ENCODE results near the gene RIOK1.

RIOK1 gene

DNA sequence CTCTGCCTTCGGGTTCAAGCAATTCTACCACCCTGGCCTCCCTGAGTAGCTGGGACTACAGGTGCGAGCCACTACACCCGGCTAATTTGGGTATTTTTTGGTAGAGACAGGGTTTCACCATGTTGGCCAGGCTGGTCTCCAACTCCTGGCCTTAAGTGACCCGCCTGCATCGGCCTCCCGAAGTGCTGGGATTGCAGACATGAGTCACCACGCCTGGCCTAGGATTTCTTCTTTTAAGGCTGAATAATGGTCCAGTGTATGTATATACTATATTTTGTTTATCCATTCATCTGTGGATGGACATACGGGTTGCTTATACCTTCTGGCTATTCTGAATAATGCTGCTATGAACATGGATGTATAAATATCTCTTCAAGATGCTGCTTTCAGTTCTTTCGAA, 17.1 kb downstream of the RIOK1 start:
- DNase-seq (ENCODE audit: low spot score): no peak

DNA sequence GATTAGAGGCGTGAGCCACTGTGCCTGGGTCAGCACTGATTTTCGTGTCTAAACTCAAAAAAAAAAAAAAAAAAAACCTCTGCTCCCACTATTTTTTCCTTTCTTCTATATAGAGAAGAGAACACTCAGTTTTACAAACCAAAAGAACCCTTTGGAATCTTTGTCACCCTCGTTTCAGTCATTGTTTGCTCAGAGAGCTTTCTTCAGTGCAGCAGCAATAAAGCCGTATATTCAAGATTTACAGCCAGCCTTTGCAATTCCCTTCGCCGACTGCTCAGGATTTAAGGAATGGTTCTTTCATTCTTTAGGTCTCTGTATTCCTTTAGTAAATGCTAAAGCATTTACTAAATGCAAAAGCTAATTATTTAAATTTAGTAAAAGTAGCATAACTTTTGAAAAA, 20.1 kb downstream of the RIOK1 start:
- DNase-seq (ENCODE audit: low spot score): no peak

DNA sequence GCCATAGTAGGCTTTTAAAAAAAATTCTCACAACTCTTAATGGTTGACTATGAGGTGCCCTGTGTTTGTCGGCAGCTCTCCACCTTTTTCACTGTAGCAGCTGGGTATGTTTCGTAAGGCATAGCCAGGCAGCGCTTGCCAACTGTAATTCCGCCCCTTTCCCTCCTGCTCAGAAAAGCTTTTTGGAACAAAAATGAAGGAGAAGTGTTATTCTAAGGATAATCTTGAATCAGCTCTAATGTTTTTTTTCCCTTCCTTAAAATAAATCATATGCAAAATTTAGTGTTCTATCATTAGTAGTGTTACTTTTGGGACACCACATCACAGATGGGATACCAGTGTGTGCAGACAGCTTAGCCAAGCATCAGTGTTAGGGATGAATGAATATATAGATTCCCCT, 21.2 kb downstream of the RIOK1 start:
- DNase-seq (ENCODE audit: low spot score): no peak

DNA sequence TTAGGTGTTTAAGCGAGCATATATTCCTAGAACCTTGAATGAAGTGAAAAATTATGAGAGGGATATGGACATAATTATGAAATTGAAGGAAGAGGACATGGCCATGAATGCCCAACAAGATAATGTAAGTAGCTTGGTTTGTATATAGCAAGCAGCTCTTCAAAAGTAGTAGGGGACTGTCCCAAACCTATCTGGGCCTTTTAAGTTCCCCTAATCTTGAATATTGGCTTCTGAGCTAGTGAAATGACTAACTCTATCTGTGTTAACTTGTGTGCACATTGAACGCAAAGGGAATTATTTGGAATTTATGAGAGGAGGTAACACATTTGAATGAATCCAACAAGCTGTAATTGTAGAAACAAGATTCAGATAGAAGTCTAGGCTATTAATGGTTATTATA, 21.7 kb downstream of the RIOK1 start:
- DNase-seq (ENCODE audit: low spot score): no peak

DNA sequence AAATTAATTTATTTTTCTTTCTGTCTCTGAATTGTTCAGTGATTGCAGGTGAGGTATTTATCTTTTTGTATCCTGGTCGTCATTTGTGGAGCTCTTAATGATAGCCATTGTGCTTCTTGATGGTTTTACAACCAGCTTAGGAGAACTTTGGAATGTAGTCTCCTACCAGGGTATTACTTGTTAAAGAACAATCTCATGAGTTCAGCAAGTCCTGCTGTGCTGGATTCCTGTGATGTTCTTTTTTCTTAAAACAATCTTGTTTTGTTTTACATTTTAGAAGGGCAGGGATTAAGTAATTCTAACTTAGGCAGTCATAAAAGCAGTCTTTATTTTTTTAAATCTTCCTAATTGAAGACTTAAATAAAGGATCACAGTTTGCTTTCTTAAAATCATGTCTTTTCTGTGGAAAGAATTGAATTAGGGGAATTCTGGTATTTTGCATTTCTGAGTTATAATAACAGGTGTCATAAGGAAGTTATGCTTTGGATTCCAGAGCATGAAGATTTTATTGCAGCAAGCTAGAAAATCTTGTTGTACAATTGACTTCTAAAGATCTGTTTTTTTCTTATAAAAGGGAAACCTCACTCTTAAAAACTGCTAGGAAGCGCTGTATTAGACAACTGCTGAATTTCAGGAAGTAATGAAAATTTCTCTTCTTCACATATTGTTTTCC, 23.7 kb downstream of the RIOK1 start:
- no peak for DNase-seq (ENCODE audit: low spot score)

DNA sequence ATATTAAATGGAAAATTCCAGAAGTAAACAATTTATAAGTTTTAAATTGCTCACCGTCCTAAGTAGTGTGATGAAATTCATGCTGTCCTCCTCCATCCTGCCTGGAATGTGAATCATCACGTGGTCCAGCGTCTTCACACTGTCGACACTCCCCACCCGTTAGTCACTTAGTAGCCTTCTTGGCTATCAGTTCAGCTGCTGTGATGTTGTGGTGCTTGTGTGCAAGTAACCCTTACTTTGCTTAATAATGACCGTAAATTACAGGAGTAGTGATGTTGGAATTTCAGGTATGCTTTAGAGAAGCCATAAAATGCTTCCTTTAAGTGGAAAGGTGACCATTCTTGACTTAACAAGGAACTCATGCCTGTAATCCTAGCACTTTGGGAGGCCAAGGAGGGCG, 25.2 kb downstream of the RIOK1 start:
- DNase-seq (ENCODE audit: low spot score): no peak

DNA sequence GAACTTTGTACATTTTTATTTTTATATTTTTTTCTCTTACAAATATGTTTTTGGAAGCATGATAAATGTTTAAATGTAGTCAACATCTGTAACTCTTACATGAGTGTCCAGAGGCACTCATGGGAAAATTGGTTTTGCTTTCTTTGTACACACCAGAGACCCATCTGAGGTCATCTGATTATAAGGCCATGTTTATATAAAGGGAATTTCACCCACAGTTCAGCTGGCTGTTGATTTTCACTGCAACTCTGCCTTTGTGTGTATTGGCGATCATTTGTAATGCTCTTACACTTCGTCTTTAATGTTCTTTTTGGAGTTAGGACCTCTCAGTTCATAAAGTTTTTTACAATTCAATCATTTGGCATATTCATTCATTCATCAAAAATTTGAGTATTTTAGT, 28.1 kb downstream of the RIOK1 start:
- DNase-seq (ENCODE audit: low spot score): peak; percentile 35

DNA sequence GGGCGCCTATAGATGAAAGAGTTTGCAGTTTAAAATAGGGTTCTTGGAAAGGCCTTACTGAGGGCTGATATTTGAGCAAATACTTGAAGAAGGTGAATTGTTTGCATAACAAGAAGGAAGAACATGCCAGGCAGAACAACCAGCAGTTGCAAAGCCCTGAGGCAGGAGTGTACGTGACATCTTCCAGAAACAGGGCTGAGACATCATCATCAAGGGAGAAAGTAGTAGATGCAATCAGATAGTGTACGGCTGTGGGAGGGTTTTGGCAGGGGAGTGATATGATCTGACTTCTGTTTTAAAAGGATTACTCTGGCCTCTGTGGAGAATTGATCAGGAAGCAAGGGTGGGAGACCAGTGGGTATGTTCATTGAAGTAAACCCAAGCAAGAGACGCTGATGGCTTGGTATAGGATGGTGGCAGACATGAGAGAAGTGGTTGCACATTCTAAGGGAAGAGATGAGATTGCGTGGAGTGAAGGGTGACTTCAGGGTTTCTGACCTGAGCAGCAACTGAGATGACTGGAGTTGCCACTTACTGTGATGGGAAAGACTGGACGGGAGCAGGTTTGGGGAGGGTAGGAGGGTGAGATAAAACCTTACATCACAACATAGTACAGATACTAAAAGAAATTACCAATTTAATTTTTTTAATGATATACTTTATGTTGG, 28.8 kb downstream of the RIOK1 start:
- DNase-seq (ENCODE audit: low spot score): peak; percentile 91

DNA sequence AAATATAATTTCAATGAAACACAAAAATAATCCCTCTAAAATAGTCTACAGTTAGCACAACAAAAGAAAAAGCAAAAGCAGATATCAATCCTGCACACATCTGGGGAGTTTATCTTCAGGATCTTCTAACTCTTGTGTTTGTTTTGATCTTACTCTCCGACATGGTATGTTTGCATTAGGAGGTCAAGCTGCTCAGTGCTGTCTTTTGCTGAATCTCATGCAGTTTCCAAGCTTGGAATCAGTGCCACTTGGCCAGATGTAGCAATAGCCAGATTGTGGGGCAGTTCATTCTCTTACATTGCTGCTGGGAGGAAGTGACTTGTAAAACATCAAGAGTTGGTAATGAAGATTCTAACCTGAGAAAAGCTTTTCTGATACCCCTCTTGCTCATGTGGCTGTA, 29.5 kb downstream of the RIOK1 start:
- DNase-seq (ENCODE audit: low spot score): peak; percentile 11

DNA sequence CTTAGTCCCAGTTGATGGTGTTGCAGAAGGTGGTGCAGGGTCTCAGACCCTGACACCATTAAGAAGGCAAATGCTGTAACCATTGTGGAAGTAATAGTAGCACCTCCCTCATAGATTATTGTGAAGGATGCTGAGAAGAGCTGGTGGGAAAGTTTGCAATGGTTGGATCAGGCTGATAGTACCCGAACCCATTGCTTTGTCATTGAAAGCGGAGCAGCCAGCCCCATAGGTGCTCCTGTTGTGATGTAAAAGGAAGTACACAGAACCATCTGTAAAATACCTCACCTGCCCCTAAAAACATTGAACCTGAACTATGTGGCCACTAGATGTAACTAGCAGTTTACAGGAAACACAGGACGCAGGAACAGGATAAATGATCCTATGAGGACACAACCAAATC, 31.5 kb downstream of the RIOK1 start:
- DNase-seq (ENCODE audit: low spot score): no peak

DNA sequence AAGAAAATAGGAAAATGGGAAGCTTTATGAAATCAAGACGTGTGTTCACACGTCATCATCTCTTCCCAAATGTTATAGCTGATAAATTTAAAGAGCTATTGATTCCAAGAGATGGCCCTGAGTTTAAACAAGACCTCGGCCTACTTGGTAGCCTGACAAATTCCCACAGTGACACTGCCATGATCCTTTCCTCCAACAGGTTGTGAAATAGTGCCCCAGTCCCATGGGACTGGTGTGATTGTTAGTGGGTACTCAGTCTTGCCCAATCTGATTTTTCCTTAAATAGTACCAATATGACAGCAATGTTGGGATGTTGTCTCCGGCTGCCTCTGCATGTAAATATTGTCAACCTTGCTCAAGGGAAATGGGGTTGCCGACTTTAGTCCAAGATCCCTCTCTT, 34.5 kb downstream of the RIOK1 start:
- DNase-seq (ENCODE audit: low spot score): no peak

DNA sequence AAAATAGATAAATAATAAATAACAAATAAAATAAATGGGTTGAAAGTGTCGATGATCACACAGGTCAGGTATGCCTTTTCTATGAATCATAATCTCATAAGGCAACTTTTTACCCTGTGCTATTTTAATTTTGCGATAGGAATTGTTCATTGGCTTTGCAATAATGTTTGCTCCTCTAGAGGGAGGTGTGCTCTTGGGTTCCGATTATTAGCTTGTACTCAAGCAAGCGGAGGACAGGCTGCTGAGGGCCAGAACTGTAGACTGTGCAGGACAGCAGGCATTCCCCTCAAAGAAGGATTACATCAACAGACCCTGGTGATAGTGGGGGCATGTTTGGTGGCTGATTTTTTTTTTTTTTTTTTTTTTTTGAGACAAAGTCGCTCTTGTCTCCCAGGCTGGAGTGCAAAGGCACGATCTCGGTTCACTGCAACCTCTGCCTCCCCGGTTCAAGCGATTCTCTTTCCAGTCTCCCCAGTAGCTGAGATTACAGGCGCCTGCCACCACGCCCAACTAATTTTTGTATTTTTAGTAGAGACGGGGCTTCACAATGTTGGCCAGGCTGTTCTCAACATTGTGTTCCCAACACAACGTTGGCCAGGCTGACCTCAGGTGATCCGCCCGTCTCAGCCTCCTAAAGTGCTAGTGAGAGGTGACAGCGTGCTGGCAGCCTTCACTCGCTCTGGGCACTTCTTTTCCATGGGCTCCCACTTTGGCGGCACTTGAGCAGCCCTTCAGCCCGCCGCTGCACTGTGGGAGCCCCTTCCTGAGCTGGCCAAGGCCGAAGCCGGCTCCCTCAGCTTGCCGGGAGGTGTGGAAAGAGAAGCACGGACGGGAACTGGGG, 35.6 kb downstream of the RIOK1 start:
- no peak for DNase-seq (ENCODE audit: low spot score)

DNA sequence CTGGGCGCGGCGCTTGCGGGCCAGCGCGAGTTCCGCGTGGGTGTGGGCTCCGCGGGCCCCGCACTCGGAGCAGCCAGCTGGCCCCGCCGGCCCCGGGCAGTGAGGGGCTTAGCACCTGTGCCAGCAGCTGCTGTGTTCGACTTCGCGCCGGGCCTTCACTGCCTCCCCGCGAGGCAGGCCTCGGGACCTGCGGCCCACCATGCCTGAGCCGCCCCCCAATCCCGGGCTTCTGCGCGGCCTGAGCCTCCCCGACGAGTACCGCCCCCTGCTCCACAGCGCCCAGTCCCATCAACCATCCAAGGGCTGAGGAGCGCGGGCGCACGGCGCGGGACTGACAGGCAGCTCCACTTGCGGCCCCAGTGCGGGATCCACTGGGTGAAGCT, 36.2 kb downstream of the RIOK1 start:
- no peak for DNase-seq (ENCODE audit: low spot score)

DNA sequence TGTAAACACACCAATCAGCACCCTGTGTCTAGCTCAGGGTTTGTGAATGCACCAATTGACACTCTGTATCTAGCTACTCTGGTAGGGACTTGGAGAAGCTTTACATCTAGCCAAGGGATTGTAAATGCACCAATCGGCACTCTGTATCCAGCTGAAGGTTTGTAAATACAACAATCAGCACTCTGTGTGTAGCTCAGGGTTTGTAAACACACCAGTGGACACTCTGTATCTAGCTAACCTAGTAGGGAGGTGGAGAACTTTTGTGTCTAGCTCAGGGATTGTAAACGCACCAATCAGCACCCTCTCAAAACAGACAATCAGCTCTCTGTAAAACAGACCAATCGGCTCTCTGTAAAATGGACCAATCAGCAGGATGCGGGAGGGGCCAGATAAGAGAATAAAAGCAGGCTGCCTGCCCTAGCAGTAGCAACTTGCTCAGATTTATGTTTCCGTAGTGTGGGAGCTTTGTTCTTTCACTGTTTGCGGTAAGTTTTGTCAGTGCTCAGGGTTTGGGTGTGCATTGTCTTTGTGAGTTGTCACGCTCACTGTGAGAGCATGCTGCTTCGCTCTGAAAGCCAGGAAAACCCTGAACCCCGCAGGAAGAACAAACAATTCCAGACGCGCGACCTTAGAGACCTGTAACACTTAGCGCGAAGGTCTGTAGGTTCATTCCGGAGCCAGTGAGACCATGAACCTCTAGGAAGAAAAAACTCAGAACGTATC, 37.0 kb downstream of the RIOK1 start:
- DNase-seq (ENCODE audit: low spot score): no peak

DNA sequence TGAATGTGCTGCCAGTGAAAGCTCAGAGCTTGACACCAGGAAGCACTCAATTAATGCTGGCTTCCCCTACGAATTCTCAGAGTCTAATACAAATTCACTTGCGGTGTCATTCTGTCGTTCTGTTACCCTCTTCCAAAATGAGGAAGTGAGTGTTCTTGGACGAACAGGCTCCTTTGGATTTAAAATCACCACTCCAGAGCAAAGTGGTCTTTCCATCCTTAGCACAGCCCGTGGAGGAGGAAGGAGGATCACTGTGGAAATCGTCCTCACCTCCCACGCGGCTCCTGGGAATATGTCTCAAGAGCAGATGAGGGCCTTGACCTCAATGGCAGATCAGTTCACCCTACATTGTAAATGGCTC, 41.7 kb downstream of the RIOK1 start:
- no peak for DNase-seq (ENCODE audit: low spot score)

DNA sequence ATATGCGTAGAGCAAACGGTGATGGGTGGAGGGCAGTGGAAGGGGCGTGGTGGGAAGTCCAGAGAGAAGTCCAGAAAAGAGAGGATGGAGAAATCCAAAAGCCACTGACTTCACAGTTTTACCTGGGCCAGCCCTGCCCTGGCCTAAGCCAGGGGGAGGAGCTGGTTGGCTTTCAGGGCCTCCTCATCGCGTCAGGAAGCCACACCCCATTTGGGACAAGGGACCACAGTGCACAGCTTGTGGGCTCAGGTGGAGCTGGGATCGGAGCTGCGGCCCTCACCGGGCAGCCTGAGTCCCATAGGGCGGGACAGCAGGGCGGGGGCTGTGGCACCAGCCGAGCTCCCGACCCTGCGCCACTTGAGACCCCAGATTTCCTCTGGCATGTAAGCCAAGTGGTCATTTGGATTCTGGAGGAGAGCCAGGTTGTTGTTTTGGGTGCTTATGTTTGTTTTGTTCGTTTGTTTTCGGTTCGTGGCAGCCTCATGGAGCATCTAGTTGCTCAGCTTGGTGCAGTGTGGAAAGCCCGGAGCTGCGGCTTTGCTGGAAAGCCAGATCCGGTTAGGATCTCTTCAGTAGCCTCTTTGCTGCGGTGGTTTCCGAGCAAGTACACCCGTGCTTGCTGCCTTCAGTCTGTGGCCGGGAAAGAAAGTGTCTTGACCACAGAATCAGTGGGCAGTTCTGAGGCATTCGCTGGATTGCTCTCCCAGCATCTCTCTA, 42.2 kb downstream of the RIOK1 start:
- DNase-seq (ENCODE audit: low spot score): no peak

DNA sequence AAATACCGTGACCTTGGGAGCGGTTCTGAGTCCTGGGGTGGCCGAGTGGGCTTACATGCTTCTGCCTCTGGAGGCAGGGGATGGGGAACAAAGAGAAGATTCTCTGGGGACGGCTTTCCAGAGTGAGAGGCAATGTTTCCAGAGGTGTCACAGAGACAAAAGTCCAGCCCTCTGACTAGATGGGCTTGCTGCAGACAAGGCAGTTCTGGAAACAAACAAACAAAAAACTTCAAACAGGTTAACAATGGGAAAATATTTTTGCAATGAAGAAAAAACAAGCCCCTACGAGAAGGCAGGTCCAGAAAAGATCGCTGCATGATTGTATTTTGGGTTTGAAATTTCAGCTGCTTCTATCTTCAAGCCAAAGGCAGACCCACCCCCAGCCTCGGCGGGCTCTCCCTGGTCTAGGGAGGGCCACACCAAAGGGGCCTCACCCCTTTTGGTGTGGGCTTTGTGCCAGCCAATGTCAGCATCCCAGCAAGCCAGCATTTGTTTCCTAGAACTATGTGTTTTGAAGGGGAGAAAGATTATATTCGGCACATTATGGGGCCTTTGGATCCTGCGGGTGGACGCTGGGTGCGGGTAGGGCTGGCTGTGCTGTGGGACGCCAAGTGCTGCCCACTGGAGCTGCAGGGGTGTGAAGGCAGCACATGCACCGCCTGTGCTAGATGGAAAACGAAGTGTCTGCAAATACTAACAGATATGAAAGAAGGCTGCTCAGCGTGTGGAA, 42.9 kb downstream of the RIOK1 start:
- no peak for DNase-seq (ENCODE audit: low spot score)

DNA sequence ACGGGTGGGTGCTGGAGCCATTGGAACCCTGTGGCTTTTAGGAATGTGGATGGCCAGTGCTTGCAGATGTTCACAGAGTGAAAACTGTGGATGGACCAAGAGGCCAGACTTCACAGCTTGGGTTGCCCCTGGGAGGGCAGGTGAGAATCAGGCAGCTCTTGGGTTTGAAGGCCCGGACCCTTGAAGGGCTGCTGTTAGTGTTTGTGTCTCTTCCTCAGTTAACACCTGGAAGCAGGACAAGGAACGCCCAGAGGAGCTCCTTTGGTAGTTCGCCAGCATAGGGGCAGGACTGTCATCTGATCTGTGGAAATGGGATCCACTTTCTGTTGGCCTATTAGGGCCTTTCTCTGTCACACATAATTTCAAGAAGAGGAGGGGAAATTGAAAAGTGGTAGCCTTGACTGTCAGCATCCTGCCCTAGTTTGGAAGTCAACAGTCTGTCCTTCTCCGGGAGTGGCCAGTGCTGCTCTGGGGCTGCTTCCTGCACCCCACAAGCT, 43.6 kb downstream of the RIOK1 start:
- no peak for DNase-seq (ENCODE audit: low spot score)

DNA sequence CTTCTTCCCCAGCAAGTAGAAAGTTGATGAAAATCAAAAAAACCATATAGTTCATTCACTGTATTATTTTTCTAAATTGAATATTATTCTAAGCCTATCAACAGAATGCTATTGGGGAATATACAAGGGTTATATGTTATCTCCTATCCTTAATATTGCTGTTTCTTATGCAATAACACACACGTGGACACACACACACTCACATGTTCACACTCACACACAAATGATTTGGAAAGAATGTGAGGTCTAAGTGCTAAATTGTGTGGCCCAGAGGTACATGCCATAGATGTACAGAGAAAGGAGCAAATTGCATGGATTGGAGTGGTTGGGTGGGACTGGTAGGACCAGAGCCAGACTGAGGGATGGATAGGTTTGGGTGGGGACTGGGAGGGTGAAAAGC, 45.1 kb downstream of the RIOK1 start:
- DNase-seq (ENCODE audit: low spot score): no peak

DNA sequence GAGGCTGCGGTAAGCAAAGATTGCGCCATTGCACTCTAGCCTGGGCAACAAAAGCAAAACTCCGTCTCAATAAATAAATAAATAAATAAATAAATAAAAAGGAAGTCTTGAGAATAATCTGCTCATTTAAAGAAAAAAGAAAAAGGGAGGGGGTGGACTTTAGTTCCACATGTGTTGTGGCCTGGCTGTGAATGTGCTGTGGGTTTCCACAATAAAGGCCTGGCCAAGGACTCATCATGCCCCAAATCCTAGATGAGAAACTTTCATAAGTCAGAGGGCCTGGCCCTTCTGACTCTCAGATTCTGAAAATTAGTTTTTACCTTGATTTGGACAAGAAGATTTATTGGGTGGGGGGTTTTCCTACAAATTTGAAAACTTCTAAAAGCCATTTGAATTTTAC, 48.4 kb downstream of the RIOK1 start:
- no peak for DNase-seq (ENCODE audit: low spot score)

DNA sequence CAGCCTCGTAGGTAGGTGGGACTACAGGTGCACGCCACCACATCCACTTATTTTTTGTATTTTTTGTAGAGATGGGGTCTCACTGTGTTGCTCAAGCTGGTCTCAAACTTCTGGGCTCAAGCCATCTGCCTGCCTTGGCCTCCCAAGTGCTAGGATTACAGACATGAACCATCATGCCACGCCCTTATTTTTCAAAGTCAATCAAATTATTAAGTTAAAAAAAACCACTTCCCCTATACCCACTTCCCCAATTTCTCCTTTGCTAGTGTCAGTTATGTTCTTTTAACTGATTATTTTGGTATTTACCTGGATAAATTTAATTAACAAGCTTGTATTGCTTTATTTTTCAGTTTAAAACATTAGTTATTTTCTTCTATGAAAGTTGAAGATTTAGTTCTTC, 49.6 kb downstream of the RIOK1 start:
- DNase-seq (ENCODE audit: low spot score): no peak

All from SK-N-DZ (cell line).